ENCODE results near the gene GPR84.
"Not testable (repeated sequence)": the region's sequence is repeated elsewhere in the genome, so short reads cannot be mapped to it uniquely, and the experiment has no call there.

GRCh38 chr12:54325442-54326109 is 38.7 kb downstream of the GPR84 start:
- TF ChIP-seq CTCF, POLR2A (IDR thresholded peaks at IDR 0.05): not testable (repeated sequence)

All from thyroid gland (tissue), 4 donors.